ENCODE results near the gene AIPL1. TPM values are rescaled to one million over a fixed set of nuclear protein-coding genes. Genes with fewer than 3 reads are reported as not detected.

AIPL1 gene
- total RNA-seq, 2 experiments from 2014 or later: not detected

DNA sequence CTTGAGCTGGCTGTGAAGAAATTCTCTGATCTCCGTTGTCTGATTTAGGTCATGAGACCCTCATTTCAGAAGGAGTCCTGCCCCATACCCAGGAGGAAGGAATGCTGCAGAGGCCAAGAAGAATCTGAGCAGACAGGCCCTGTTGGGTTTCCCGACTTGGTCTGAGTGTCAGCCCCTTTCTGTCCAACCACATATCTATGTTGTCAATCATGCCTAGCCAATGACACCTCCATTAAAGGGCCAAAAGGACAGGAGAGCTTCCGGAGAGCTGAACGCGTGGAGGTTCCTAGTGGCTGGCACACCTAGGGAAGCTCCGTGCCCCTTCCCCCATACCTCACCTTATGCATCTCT is 47.2 kb upstream of the AIPL1 start:
- Mint-ChIP-seq H3K4me1 (ENCODE audit: low read depth) (no peaks in the 10 kb centered on the region), H3K27me3 (no peaks in the 10 kb centered on the region), H3K36me3 (ENCODE audit: low read depth) (no peaks in the 10 kb centered on the region), H3K4me3 (no peak overlapping the region), H3K27ac (no peak overlapping the region), H3K9me3 (no peaks in the 10 kb centered on the region)
- ChIA-PET POLR2A (no interaction called here), CTCF (interaction anchor here (1.8 kb wide), 1 partner anchor 9 kb away, joined by 6 read pairs; no protein-coding TSS in a partner anchor)
- peaks cover 0 to 5% of the 10 kb centered on the region in 2 experiments for H3K27me3 ChIP-seq (ENCODE audit: control insufficient read depth in 1 of 2, insufficient read depth in 2 of 2, low read length in 2 of 2)
- ATAC-seq (ENCODE audit: poor library complexity) (no peak), DNase-seq (no peak)
- no peaks in the 10 kb centered on the region for H3K36me3 ChIP-seq (ENCODE audit: insufficient read depth, low read length)
- TF ChIP-seq, protein P1, sequence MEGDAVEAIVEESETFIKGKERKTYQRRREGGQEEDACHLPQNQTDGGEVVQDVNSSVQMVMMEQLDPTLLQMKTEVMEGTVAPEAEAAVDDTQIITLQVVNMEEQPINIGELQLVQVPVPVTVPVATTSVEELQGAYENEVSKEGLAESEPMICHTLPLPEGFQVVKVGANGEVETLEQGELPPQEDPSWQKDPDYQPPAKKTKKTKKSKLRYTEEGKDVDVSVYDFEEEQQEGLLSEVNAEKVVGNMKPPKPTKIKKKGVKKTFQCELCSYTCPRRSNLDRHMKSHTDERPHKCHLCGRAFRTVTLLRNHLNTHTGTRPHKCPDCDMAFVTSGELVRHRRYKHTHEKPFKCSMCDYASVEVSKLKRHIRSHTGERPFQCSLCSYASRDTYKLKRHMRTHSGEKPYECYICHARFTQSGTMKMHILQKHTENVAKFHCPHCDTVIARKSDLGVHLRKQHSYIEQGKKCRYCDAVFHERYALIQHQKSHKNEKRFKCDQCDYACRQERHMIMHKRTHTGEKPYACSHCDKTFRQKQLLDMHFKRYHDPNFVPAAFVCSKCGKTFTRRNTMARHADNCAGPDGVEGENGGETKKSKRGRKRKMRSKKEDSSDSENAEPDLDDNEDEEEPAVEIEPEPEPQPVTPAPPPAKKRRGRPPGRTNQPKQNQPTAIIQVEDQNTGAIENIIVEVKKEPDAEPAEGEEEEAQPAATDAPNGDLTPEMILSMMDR (IDR thresholded peaks at IDR 0.05): no peak
- intact Hi-C loops (cut with DNase I, micrococcal nuclease): loop anchor here in 1 of 2 experiments (10.0 kb wide), 1 partner anchor 243 kb away; no protein-coding TSS in a partner anchor
- no peak overlapping the region for H3K4me3 ChIP-seq (ENCODE audit: low read length)
- no peak overlapping the region for H3K27ac ChIP-seq (ENCODE audit: low read depth in 1 of 2, low read length in 2 of 2)
- no peaks in the 10 kb centered on the region for H3K9me3 ChIP-seq (ENCODE audit: control insufficient read depth in 1 of 2, insufficient read depth in 1 of 2, low read length in 2 of 2)
- no peaks in the 10 kb centered on the region for H3K4me1 ChIP-seq (ENCODE audit: insufficient read depth, low read length)

DNA sequence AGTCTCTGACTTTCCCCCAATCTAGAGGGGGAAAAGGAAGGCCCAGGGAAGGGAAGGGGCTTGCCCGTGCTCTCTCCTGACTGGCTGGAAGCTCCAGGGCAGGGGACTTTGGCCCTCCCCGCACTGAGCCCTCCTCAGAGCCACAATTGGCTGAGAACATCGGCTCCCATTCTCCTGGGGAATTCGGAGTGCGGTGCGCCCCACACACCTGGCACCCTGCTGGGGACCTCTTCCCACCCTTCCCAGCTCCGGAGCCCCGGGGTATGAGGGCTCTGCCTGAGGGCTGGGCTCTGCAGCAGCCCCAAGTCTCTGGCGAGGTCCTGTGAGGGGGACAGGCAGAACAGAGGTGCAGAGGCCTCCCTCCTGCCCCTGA is 45.4 kb upstream of the AIPL1 start:
- no peaks in the 10 kb centered on the region for H3K9me3 ChIP-seq (ENCODE audit: control insufficient read depth in 1 of 2, insufficient read depth in 1 of 2, low read length in 2 of 2)

DNA sequence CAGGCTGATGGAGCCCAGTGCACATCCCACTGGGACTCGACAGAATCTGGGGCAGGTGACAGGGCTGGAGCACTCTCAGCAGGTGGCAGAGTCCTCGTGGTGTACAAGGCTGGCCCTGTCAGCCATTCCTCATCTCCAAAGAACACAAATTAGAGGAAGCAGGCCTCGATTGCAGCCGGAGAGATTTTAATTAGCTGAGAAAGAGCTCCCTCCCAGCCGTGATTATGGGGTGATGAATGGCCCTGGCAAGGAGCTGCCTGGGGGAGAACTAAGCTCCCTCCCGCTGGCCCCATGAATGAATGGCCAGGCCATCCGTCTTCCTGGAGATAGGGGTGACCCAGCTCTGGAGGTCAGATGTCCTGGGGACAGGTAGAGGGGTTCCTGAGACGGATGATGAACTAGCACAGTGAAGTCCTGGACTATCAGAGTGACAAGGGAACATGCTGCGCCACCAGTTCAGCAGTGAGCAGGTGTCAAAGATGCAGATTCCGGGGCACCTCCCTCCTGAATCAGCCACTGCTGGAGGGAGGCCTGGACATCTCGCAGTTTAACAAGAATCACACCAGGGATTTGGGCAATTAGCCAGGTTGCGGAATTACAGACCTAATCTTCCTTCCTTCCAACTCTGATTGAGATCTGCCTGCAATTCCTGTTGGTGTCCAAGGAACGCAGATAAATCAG is 44.8 kb upstream of the AIPL1 start:
- CTCF ChIA-PET: no interaction called here
- Histone ChIP-seq H3K36me3 (ENCODE audit: insufficient read depth, low read length) (no peaks in the 10 kb centered on the region), H3K4me3 (ENCODE audit: low read length) (no peak overlapping the region), H3K4me1 (ENCODE audit: insufficient read depth, low read length) (no peaks in the 10 kb centered on the region), H3K27me3 (ENCODE audit: control insufficient read depth in 1 of 2, insufficient read depth in 2 of 2, low read length in 2 of 2) (no peaks in the 10 kb centered on the region), H3K27ac (ENCODE audit: low read depth in 1 of 2, low read length in 2 of 2) (no peak overlapping the region), H3K9me3 (ENCODE audit: control insufficient read depth in 1 of 2, insufficient read depth in 1 of 2, low read length in 2 of 2) (no peaks in the 10 kb centered on the region)
- Mint-ChIP-seq H3K27ac (no peak overlapping the region), H3K27me3 (no peaks in the 10 kb centered on the region), H3K9me3 (no peaks in the 10 kb centered on the region), H3K4me1 (ENCODE audit: low read depth) (no peaks in the 10 kb centered on the region), H3K4me3 (no peak overlapping the region), H3K36me3 (ENCODE audit: low read depth) (no peaks in the 10 kb centered on the region)
- no peak for ATAC-seq (ENCODE audit: poor library complexity)
- DNase-seq: no peak
- intact Hi-C loops (cut with DNase I, micrococcal nuclease): loop anchor here in 1 of 2 experiments (10.0 kb wide), 2 partner anchors 245 to 525 kb away; no protein-coding TSS in a partner anchor
- TF ChIP-seq, protein P1 (IDR thresholded peaks at IDR 0.05): no peak
- POLR2A ChIA-PET: no interaction called here

More for the DNA sequence above, 45.4 kb upstream of the AIPL1 start:
- Mint-ChIP-seq H3K36me3 (ENCODE audit: low read depth) (no peaks in the 10 kb centered on the region), H3K4me1 (ENCODE audit: low read depth) (no peaks in the 10 kb centered on the region), H3K27me3 (no peaks in the 10 kb centered on the region), H3K4me3 (no peak overlapping the region), H3K27ac (no peak overlapping the region), H3K9me3 (no peaks in the 10 kb centered on the region)
- Histone ChIP-seq H3K36me3 (ENCODE audit: insufficient read depth, low read length) (no peaks in the 10 kb centered on the region), H3K27ac (ENCODE audit: low read depth in 1 of 2, low read length in 2 of 2) (no peak overlapping the region), H3K4me3 (ENCODE audit: low read length) (no peak overlapping the region), H3K4me1 (ENCODE audit: insufficient read depth, low read length) (no peaks in the 10 kb centered on the region), H3K27me3 (ENCODE audit: control insufficient read depth in 1 of 2, insufficient read depth in 2 of 2, low read length in 2 of 2) (no peaks in the 10 kb centered on the region)
- no peak for ATAC-seq (ENCODE audit: poor library complexity)
- no peak for DNase-seq
- intact Hi-C loops (cut with DNase I, micrococcal nuclease): loop anchor here in 1 of 2 experiments (10.0 kb wide), 1 partner anchor 245 kb away; no protein-coding TSS in a partner anchor
- CTCF ChIA-PET: no interaction called here
- TF ChIP-seq, protein P1 (IDR thresholded peaks at IDR 0.05): no peak
- POLR2A ChIA-PET: no interaction called here

All from CD4-positive, alpha-beta T cell (primary cell).